Keratinocyte (primary cell): Measurements from ENCODE around the gene FEN1. TPM values are rescaled to one million over a fixed set of nuclear protein-coding genes. Genes with fewer than 3 reads are reported as not detected.

Experiments
- DNase-seq: peaks from one replicate; pipeline ENCODE4 v3.0.0-alpha.2; 2011; ENCODE audit warnings: low read depth, missing footprints, low spot score
- FAIRE-seq: peaks from 2 replicates; lab custom pipeline; 2011; peaks lifted over from hg19 to GRCh38; lab: Jason Lieb, UNC
- H2AFZ ChIP-seq: 2 replicates; pipeline ENCODE4 v1.6.0; 2012; ENCODE audit warnings: low read length, control low read depth, inconsistent platforms; ENCODE audit not compliant: control insufficient read depth
- H3K27ac ChIP-seq: 2 replicates; pipeline ENCODE4 v1.5.1; 2011; ENCODE audit warnings: low read length; ENCODE audit not compliant: control insufficient read depth, insufficient read depth
- H3K27me3 ChIP-seq: 3 replicates; pipeline ENCODE4 v1.6.0; 2011; ENCODE audit warnings: low read length; ENCODE audit not compliant: control insufficient read depth, insufficient read depth; ENCODE audit errors: extremely low read depth
- H3K36me3 ChIP-seq, 2 experiments: 2 replicates in 1 of 2; 3 replicates in 1 of 2; pipeline ENCODE4 v1.5.1; 2011; ENCODE audit warnings: low read length in 2 of 2, mild to moderate bottlenecking in 1 of 2; ENCODE audit not compliant: control insufficient read depth in 2 of 2, insufficient read depth in 2 of 2; ENCODE audit errors: extremely low read depth in 1 of 2
- H3K4me1 ChIP-seq: 3 replicates; pipeline ENCODE4 v1.5.1; 2011; ENCODE audit warnings: low read length; ENCODE audit not compliant: control insufficient read depth, insufficient read depth; ENCODE audit errors: extremely low read depth
- H3K4me2 ChIP-seq: 3 replicates; pipeline ENCODE4 v1.6.0; 2011; ENCODE audit warnings: low read depth, low read length; ENCODE audit not compliant: control insufficient read depth, insufficient read depth; ENCODE audit errors: extremely low read depth
- H3K4me3 ChIP-seq, 3 experiments: fragments of 200-600 bp in 1 of 3; sonication (generic) in 1 of 3; 2 replicates in 2 of 3; 3 replicates in 1 of 3; pipeline ENCODE4 v1.5.1; 2011 to 2016; ENCODE audit warnings: low read length in 3 of 3, mild to moderate bottlenecking in 3 of 3, control low read depth in 2 of 3, inconsistent platforms in 1 of 3, low read depth in 1 of 3, mixed read lengths in 1 of 3, mixed run types in 1 of 3, moderate library complexity in 1 of 3; ENCODE audit not compliant: control insufficient read depth in 2 of 3, insufficient read depth in 2 of 3; ENCODE audit errors: extremely low read depth in 1 of 3
- H3K79me2 ChIP-seq: 2 replicates; pipeline ENCODE4 v1.6.0; 2012; ENCODE audit warnings: low read length; ENCODE audit not compliant: control insufficient read depth, insufficient read depth
- H3K9ac ChIP-seq: 3 replicates; pipeline ENCODE4 v1.6.0; 2011; ENCODE audit warnings: low read length; ENCODE audit not compliant: control insufficient read depth, insufficient read depth; ENCODE audit errors: extremely low read depth
- H3K9me1 ChIP-seq: 3 replicates; pipeline ENCODE4 v1.6.0; 2011; ENCODE audit warnings: low read length; ENCODE audit not compliant: control insufficient read depth, insufficient read depth; ENCODE audit errors: extremely low read depth
- H3K9me3 ChIP-seq: 2 replicates; pipeline ENCODE4 v1.5.1; 2012; ENCODE audit warnings: low read depth, low read length; ENCODE audit not compliant: control insufficient read depth
- H4K20me1 ChIP-seq: 3 replicates; pipeline ENCODE4 v1.6.0; 2011; ENCODE audit warnings: low read length; ENCODE audit not compliant: control insufficient read depth, insufficient read depth; ENCODE audit errors: extremely low read depth
- EZH2 ChIP-seq: IDR thresholded peaks from one replicate; pipeline ENCODE4 v1.6.1; 2012; ENCODE audit warnings: inconsistent platforms, mild to moderate bottlenecking, low read length, moderate library complexity
- dilution Hi-C: fragments of 300-500 bp; cut with MboI; formaldehyde crosslinking; loops from one replicate; pipeline ENCODE4 v1.7.0; 2020; ENCODE audit warnings: low sequenced_read_pairs; ENCODE audit not compliant: extremely low pct_ligation_motif_present
- polyA plus RNA-seq, 5 experiments: library from polyadenylated mRNA; depleted of rRNA in 3 of 5; stranded (reverse) in 3 of 5; stranded (forward) in 1 of 5; unstranded in 1 of 5; fragments of >200 nt; gene quantifications; 1 replicate in 1 of 5; 2 replicates in 3 of 5; 3 replicates in 1 of 5; pipeline versions ENCODE4 v1.2.1 to v1.2.3, GENCODE V29; 2011 to 2012; ENCODE audit warnings: missing spikeins in 2 of 5, low read depth in 1 of 5, low replicate concordance in 1 of 5
- TF ChIP-seq, protein P1 (sequence below), 3 experiments: IDR thresholded peaks in 1 of 3; conservative IDR thresholded peaks in 1 of 3; optimal IDR thresholded peaks in 1 of 3; 2 replicates in 2 of 3; 3 replicates in 1 of 3; pipeline versions ENCODE3 to v1.5.1; 2011; ENCODE audit warnings: low read length in 3 of 3, mild to moderate bottlenecking in 3 of 3, moderate library complexity in 2 of 3, control low read depth in 1 of 3, inconsistent platforms in 1 of 3; ENCODE audit not compliant: insufficient read depth in 2 of 3; ENCODE audit errors: extremely low read depth in 1 of 3

Gene FEN1
- polyA plus RNA-seq, 1 donor (not counting 4 experiments of a cell fraction or from before 2014, with no cell fraction given), result 26.7 TPM

DNA sequence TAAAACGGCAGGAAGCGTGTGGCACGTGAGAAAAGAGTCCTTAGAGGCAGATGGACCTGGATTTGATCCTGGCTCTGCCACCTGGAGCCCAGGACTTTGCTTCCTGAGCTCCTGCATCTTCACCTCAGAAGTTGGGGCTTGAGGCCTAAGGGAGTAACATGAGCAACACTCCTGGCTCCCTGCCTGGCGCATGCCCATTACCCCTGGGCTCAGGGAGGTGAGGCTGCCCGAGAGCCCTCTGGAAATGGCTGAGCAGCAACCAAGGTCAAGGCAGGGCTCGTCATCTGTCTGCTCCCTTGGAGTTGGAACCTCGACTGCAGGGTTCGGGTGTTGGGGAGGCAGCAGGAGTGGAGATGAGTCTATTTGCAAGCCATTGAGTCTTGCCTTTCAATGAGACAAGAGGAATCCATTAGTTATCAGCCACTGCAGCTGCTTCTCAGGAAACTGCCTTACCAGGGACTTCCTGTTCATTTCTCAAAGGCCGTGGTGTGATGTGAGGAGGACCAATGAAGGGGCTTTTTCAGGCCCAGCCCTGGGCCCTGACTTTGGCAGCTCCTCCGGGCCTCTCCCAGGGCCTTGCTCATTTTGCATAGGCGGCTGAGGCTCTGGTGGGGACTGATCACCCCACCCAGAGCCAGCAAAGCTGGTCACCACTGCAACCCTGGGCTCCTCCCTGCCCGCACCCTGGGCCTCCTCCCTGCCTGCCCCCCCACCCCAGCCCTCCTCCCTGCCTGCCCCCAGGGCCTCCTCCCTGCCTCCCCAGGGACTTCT lies 41.8 kb downstream of the FEN1 start:
- H3K36me3 ChIP-seq, result peaks cover 11 to 19% of the 10 kb centered on the region in 2 experiments
- H3K9ac ChIP-seq, result no peak overlapping the region
- DNase-seq (no peak), FAIRE-seq (no peak)
- H3K27me3 ChIP-seq, result no peaks in the 10 kb centered on the region
- H3K4me1 ChIP-seq, result peaks cover 27% of the 10 kb centered on the region
- peaks cover 48% of the 10 kb centered on the region for H3K79me2 ChIP-seq
- no peak for TF ChIP-seq EZH2
- TF ChIP-seq, protein P1, sequence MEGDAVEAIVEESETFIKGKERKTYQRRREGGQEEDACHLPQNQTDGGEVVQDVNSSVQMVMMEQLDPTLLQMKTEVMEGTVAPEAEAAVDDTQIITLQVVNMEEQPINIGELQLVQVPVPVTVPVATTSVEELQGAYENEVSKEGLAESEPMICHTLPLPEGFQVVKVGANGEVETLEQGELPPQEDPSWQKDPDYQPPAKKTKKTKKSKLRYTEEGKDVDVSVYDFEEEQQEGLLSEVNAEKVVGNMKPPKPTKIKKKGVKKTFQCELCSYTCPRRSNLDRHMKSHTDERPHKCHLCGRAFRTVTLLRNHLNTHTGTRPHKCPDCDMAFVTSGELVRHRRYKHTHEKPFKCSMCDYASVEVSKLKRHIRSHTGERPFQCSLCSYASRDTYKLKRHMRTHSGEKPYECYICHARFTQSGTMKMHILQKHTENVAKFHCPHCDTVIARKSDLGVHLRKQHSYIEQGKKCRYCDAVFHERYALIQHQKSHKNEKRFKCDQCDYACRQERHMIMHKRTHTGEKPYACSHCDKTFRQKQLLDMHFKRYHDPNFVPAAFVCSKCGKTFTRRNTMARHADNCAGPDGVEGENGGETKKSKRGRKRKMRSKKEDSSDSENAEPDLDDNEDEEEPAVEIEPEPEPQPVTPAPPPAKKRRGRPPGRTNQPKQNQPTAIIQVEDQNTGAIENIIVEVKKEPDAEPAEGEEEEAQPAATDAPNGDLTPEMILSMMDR (optimal IDR thresholded peaks at IDR 0.05 in 1 of 3, IDR thresholded peaks at IDR 0.05 in 1 of 3, conservative IDR thresholded peaks at IDR 0.05 in 1 of 3; ENCODE audit: extremely low read depth in 1 of 3, insufficient read depth in 2 of 3, low read length in 3 of 3), result no peak
- H3K4me2 ChIP-seq, result no peak overlapping the region
- dilution Hi-C loops, result no loop called here
- H2AFZ ChIP-seq, result no peak overlapping the region
- no peak overlapping the region for H3K4me3 ChIP-seq
- no peak overlapping the region for H3K27ac ChIP-seq
- peaks cover 5% of the 10 kb centered on the region for H4K20me1 ChIP-seq
- no peaks in the 10 kb centered on the region for H3K9me1 ChIP-seq
- no peaks in the 10 kb centered on the region for H3K9me3 ChIP-seq

DNA sequence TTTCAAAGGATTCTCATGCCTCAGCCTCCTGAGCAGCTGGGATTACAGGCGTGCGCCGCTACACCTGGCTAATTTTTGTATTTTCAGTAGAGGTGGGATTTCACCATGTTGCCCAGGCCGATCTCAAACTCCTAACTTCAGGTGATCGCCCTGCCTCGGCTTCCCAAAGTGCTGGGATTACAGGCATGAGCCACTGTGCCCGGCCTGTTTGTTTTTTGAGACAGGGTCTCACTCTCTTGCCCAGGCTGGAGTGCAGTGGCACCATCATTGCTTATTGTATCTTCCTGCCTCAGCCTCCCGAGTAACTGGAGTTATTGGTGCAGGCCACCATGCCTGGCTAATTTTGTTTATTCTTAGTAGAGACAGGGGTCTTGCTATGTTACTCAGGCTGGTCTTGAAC lies 43.5 kb downstream of the FEN1 start:
- dilution Hi-C loops, result no loop called here
- Histone ChIP-seq H3K9ac (no peak overlapping the region), H3K9me1 (no peaks in the 10 kb centered on the region), H3K36me3 (peaks cover 22 to 32% of the 10 kb centered on the region in 2 experiments), H3K9me3 (no peaks in the 10 kb centered on the region), H3K4me2 (no peak overlapping the region), H3K79me2 (peaks cover 33% of the 10 kb centered on the region), H3K4me1 (peaks cover 13% of the 10 kb centered on the region), H2AFZ (no peak overlapping the region), H3K4me3 (no peak overlapping the region), H4K20me1 (peaks cover 5% of the 10 kb centered on the region), H3K27me3 (no peaks in the 10 kb centered on the region), H3K27ac (no peak overlapping the region)
- DNase-seq, result no peak
- no peak for FAIRE-seq
- no peak for TF ChIP-seq EZH2
- TF ChIP-seq, protein P1 (optimal IDR thresholded peaks at IDR 0.05 in 1 of 3, IDR thresholded peaks at IDR 0.05 in 1 of 3, conservative IDR thresholded peaks at IDR 0.05 in 1 of 3; ENCODE audit: extremely low read depth in 1 of 3, insufficient read depth in 2 of 3, low read length in 3 of 3), result no peak
